ENCODE results near the gene PDE4B. TPM values are rescaled to one million over a fixed set of nuclear protein-coding genes. Genes with fewer than 3 reads are reported as not detected.

PDE4B gene
- total and polyA plus RNA-seq, 9 of the 15 experiments (the other 6 are each of a cell fraction or from before 2014, with no cell fraction given), result 0.09 TPM; not detected in 8

DNA sequence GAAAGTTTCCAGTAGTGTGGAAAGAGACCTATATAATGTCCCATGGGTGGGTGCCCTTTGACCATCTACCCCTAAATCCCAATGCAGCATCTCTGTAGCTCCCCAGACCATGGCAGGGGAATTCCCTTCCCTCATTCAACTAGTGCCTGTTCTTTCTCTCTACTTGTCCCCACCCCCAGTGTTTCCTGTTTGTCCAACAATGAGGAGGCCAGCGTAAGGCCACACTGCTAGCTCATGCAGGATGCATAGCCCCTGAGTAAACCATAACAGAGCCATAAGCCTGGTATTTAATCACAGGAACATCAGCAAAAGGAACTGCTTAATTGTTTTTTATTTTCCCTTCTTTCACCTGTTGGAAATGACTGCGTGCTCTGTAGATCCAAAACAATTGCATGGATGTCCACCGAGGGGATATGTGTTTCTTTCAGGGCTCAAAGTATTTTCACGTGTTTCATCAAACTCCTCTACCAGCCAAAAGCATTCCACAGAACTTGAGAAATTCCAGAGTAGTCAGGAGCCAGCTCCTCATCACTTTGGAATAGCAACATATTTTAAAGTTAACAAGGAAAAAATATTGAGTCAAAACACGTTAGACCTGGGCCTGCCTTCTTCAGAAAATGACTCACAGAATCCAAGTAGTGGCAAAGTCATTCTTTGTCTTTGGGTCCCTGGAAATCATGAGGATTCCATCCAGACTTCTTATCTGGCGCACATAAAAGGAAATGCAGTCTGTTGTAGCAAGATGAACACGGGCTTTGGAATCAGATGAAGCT, 578.7 kb downstream of the PDE4B start (continued):
- TF ChIP-seq HNRNPLL (IDR thresholded peaks at IDR 0.05; ENCODE audit: low read depth, low read length, poor library complexity, severe bottlenecking) (no peak), USF2 (CRISPR knock-in tag; IDR thresholded peaks at IDR 0.05) (no peak), ZNF280B (CRISPR knock-in tag; IDR thresholded peaks at IDR 0.05) (no peak), ZNF780A (CRISPR knock-in tag; IDR thresholded peaks at IDR 0.05) (no peak)
- TF ChIP-seq, protein P1, sequence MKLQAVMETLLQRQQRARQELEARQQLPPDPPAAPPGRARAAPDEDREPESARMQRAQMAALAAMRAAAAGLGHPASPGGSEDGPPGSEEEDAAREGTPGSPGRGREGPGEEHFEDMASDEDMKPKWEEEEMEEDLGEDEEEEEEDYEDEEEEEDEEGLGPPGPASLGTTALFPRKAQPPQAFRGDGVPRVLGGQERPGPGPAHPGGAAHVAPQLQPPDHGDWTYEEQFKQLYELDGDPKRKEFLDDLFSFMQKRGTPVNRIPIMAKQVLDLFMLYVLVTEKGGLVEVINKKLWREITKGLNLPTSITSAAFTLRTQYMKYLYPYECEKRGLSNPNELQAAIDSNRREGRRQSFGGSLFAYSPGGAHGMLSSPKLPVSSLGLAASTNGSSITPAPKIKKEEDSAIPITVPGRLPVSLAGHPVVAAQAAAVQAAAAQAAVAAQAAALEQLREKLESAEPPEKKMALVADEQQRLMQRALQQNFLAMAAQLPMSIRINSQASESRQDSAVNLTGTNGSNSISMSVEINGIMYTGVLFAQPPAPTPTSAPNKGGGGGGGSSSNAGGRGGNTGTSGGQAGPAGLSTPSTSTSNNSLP (IDR thresholded peaks at IDR 0.05; ENCODE audit: borderline replicate concordance, low read depth, low read length), result no peak
- TF ChIP-seq, protein P2, sequence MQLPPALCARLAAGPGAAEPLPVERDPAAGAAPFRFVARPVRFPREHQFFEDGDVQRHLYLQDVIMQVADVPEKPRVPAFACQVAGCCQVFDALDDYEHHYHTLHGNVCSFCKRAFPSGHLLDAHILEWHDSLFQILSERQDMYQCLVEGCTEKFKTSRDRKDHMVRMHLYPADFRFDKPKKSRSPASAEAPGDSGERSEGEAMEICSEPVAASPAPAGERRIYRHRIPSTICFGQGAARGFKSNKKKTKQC (CRISPR knock-in tag; IDR thresholded peaks at IDR 0.05), result no peak
